Activated naive CD4-positive, alpha-beta T cell treated with anti-CD3 and anti-CD28 coated beads, Interleukin-2, amount 10 ng/mL, durations not matched to agents 7 days and 5 days (primary cell): Measurements from ENCODE around the gene PCDHB8.
"Not testable (repeated sequence)": the region's sequence is repeated elsewhere in the genome, so short reads cannot be mapped to it uniquely, and the experiment has no call there.

Source experiments
- CTCF ChIA-PET: fragments of 350-600 bp; sonication (Branson Sonifier 250); formaldehyde crosslinking; loops from one replicate; lab custom pipeline; 2021; ENCODE audit warnings: antibody characterized with exemption; lab: Charles Lee
- DNase-seq: peaks from one replicate; pipeline ENCODE4 v3.0.0-alpha.2; 2020
- H3K27ac Mint-ChIP-seq: one replicate; pipeline ENCODE4 v1.8.0; 2021; ENCODE audit warnings: mild to moderate bottlenecking, moderate library complexity, mixed read lengths
- H3K27me3 Mint-ChIP-seq: one replicate; pipeline ENCODE4 v1.8.0; 2021; ENCODE audit warnings: mild to moderate bottlenecking, mixed read lengths
- H3K36me3 Mint-ChIP-seq: one replicate; pipeline ENCODE4 v1.8.0; 2021; ENCODE audit warnings: mixed read lengths
- H3K4me1 Mint-ChIP-seq: one replicate; pipeline ENCODE4 v1.8.0; 2021; ENCODE audit warnings: mixed read lengths
- H3K4me3 Mint-ChIP-seq: one replicate; pipeline ENCODE4 v1.8.0; 2021; ENCODE audit warnings: mild to moderate bottlenecking, moderate library complexity, mixed read lengths
- H3K9me3 Mint-ChIP-seq: one replicate; pipeline ENCODE4 v1.8.0; 2021; ENCODE audit warnings: mixed read lengths

Gene PCDHB8

GRCh38 chr5:141177577-141178191 is at the start of gene PCDHB8:
Gene PCDHB8, plus strand, starts transcription at chr5:141177790. Its CDS starts 245 bp downstream, at chr5:141178035.
- not testable (repeated sequence) for H3K36me3 Mint-ChIP-seq, H3K27ac Mint-ChIP-seq, H3K4me1 Mint-ChIP-seq, DNase-seq, H3K4me3 Mint-ChIP-seq
- H3K9me3 Mint-ChIP-seq: peaks cover 23% of the 10 kb centered on the region
- H3K27me3 Mint-ChIP-seq: peaks cover 15% of the 10 kb centered on the region
- CTCF ChIA-PET: interaction anchor here (0.9 to 1.1 kb wide), 2 partner anchors 9 to 15 kb away, joined by 4 to 6 read pairs; partner anchors contain the start of genes PCDHB10 and PCDHB9

DNA sequence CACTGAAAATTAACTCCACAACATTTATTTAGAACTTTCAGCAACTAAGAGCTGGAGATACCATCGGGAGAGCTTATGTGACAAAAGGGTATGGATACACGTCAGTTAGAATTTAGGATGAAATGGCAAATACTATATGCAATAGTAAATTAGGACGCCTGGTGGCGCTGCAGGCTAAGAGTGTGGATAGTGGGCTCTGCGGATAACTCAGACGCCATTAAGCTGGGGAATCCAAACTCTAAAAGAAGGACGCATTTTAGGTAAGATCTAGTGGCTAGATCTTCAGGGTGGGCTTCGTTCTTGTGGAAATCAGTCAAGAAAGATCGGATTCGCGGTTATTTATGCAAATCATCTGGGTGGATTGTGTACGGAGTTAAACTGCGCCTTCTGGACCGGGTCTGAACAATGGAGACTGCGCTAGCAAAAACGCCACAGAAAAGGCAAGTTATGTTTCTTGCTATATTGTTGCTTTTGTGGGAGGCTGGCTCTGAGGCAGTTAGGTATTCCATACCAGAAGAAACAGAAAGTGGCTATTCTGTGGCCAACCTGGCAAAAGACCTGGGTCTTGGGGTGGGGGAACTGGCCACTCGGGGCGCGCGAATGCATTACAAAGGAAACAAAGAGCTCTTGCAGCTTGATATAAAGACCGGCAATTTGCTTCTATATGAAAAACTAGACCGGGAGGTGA is 42.4 kb upstream of the PCDHB8 start, which contains the start of gene PCDHB5:
TSS of gene PCDHB5 (plus strand) at position 177 of the 688 bp plus-strand sequence. CDS start at position 406, 229 bp downstream.
- no peak within 1 kb of the TSS for H3K27ac Mint-ChIP-seq
- no peaks in the 10 kb centered on the region for H3K36me3 Mint-ChIP-seq
- H3K4me1 Mint-ChIP-seq: no peaks in the 10 kb centered on the region
- H3K27me3 Mint-ChIP-seq: no peaks in the 10 kb centered on the region
- H3K9me3 Mint-ChIP-seq: peaks cover 23% of the 10 kb centered on the region
- peak within 1 kb of the TSS; percentile 29 for H3K4me3 Mint-ChIP-seq
- DNase-seq: no peak
- CTCF ChIA-PET: interaction anchor here (0.6 to 1.1 kb wide), 2 partner anchors 18 to 51 kb away, joined by 4 read pairs; no protein-coding TSS in a partner anchor

GRCh38 chr5:141135718-141136266 is 41.8 kb upstream of the PCDHB8 start:
- Mint-ChIP-seq H3K4me3 (no peak overlapping the region), H3K36me3 (no peaks in the 10 kb centered on the region), H3K27ac (no peak overlapping the region), H3K27me3 (no peaks in the 10 kb centered on the region), H3K9me3 (peaks cover 23% of the 10 kb centered on the region), H3K4me1 (no peaks in the 10 kb centered on the region)
- CTCF ChIA-PET: interaction anchor here (1.1 kb wide), 1 partner anchor 52 kb away, joined by 4 read pairs; no protein-coding TSS in a partner anchor
- no peak for DNase-seq

GRCh38 chr5:141137346-141137745 is 40.2 kb upstream of the PCDHB8 start:
- CTCF ChIA-PET, H3K36me3 Mint-ChIP-seq: not testable (repeated sequence)

GRCh38 chr5:141149812-141150211 is 27.8 kb upstream of the PCDHB8 start, which contains the start of gene PCDHB6:
Gene PCDHB6, plus strand, starts transcription at chr5:141150057. Its CDS starts 201 bp downstream, at chr5:141150258.
- DNase-seq: no peak
- no peak within 1 kb of the TSS for H3K4me3 Mint-ChIP-seq
- CTCF ChIA-PET: no interaction called here
- H3K27ac Mint-ChIP-seq: no peak within 1 kb of the TSS
- peaks cover 5% of the 10 kb centered on the region for H3K36me3 Mint-ChIP-seq
- peaks cover 15% of the 10 kb centered on the region for H3K9me3 Mint-ChIP-seq
- no peaks in the 10 kb centered on the region for H3K4me1 Mint-ChIP-seq
- peaks cover 24% of the 10 kb centered on the region for H3K27me3 Mint-ChIP-seq

More at GRCh38 chr5:141137346-141137745, 40.2 kb upstream of the PCDHB8 start:
- DNase-seq, H3K4me3 Mint-ChIP-seq, H3K27ac Mint-ChIP-seq, H3K27me3 Mint-ChIP-seq, H3K4me1 Mint-ChIP-seq: not testable (repeated sequence)
- H3K9me3 Mint-ChIP-seq: peaks cover 23% of the 10 kb centered on the region

GRCh38 chr5:141150224-141150992 is 27.2 kb upstream of the PCDHB8 start:
- Mint-ChIP-seq H3K4me1 (no peaks in the 10 kb centered on the region), H3K4me3 (no peak overlapping the region), H3K9me3 (peaks cover 15% of the 10 kb centered on the region), H3K27ac (no peak overlapping the region), H3K27me3 (peaks cover 24% of the 10 kb centered on the region), H3K36me3 (peaks cover 5% of the 10 kb centered on the region)
- CTCF ChIA-PET: no interaction called here
- DNase-seq: no peak

DNA sequence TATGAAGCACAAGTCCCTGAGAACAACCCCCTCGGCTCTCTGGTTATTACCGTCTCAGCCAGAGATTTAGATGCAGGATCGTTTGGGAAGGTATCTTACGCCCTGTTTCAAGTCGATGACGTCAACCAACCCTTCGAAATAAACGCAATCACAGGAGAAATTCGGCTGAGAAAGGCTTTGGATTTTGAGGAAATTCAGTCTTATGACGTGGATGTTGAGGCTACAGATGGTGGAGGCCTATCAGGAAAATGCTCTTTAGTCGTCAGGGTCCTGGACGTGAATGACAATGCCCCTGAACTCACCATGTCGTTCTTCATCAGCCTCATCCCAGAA is 26.6 kb upstream of the PCDHB8 start:
- CTCF ChIA-PET: no interaction called here
- Mint-ChIP-seq H3K4me1 (no peaks in the 10 kb centered on the region), H3K4me3 (no peak overlapping the region), H3K27me3 (peaks cover 24% of the 10 kb centered on the region), H3K27ac (no peak overlapping the region), H3K36me3 (peaks cover 5% of the 10 kb centered on the region), H3K9me3 (peaks cover 16% of the 10 kb centered on the region)
- DNase-seq: no peak

- Mint-ChIP-seq H3K9me3 (peaks cover 18% of the 10 kb centered on the region), H3K27me3 (peaks cover 24% of the 10 kb centered on the region)
- DNase-seq, H3K27ac Mint-ChIP-seq, CTCF ChIA-PET, H3K4me1 Mint-ChIP-seq, H3K4me3 Mint-ChIP-seq, H3K36me3 Mint-ChIP-seq: not testable (repeated sequence)
Measured at GRCh38 chr5:141151632-141152031, 26.0 kb upstream of the PCDHB8 start.

DNA sequence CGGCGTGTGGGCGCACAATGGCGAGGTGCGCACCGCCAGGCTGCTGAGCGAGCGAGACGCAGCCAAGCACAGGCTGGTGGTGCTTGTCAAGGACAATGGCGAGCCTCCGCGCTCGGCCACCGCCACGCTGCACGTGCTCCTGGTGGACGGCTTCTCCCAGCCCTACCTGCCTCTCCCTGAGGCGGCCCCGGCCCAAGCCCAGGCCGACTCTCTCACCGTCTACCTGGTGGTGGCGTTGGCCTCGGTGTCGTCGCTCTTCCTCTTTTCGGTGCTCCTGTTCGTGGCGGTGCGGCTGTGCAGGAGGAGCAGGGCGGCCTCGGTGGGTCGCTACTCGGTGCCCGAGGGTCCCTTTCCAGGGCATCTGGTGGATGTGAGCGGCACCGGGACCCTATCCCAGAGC is 25.5 kb upstream of the PCDHB8 start:
- Mint-ChIP-seq H3K27me3 (peaks cover 25% of the 10 kb centered on the region), H3K9me3 (peaks cover 21% of the 10 kb centered on the region)
- CTCF ChIA-PET: not testable (repeated sequence)

DNA sequence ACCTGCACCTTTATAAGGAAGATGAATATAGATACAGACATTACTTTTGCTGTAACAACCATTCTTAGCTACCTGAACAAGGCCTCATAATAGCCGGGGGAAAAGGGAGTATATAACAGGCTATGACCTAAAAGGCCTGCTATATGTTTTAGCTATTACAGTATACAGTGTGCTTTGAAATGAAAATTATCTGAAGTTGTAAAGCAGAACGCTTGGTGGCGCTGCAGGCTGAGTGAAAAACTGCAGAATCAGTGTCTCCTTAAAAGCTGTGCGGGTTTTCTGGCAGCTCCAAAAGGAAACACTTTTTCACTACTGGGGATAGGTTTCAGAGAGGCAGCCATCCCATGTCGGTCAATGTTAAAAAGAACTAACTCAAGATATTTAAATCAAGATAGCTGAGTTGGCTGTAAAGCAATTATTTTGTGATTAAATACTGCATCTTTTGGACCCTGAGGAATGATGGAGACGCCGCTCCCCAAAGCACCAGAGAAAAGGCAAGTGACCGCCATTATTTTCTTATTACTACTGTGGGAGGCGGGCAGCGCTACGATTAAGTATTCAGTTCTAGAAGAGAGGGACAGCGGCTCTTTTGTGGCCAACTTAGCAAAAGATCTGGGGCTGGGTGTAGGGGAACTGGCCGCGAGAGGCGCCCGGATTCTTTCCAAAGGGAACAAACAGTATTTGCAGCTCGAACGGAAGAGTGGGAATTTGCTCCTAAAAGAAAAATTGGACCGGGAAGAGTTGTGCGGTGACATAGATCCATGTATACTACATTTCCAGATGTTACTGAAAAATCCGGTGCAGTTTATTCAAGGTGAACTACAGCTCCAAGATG is 21.8 kb upstream of the PCDHB8 start:
- Mint-ChIP-seq H3K36me3 (peaks cover 5% of the 10 kb centered on the region), H3K4me3 (no peak overlapping the region), H3K4me1 (no peaks in the 10 kb centered on the region), H3K9me3 (peaks cover 22% of the 10 kb centered on the region), H3K27me3 (peaks cover 21% of the 10 kb centered on the region), H3K27ac (no peak overlapping the region)
- no peak for DNase-seq
- CTCF ChIA-PET: interaction anchor here (1.1 to 1.5 kb wide), 2 partner anchors 31 to 71 kb away, joined by 3 read pairs; partner anchors contain the start of gene PCDHB9

More for the DNA sequence above, 25.5 kb upstream of the PCDHB8 start:
- not testable (repeated sequence) for DNase-seq, H3K4me1 Mint-ChIP-seq, H3K4me3 Mint-ChIP-seq, H3K36me3 Mint-ChIP-seq
- H3K27ac Mint-ChIP-seq: peak overlapping the region; percentile 37

DNA sequence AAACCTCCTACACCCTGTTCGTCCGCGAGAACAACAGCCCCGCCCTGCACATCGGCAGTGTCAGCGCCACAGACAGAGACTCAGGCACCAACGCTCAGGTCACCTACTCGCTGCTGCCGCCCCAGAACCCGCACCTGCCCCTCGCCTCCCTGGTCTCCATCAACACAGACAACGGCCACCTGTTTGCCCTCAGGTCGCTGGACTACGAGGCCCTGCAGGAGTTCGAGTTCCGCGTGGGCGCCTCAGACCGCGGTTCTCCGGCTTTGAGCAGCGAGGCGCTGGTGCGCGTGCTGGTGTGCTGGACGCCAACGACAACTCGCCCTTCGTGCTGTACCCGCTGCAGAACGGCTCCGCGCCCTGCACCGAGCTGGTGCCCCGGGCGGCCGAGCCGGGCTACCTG is 20.2 kb upstream of the PCDHB8 start:
- H3K27ac Mint-ChIP-seq, H3K36me3 Mint-ChIP-seq, DNase-seq, CTCF ChIA-PET, H3K27me3 Mint-ChIP-seq, H3K4me3 Mint-ChIP-seq, H3K4me1 Mint-ChIP-seq: not testable (repeated sequence)
- peaks cover 17% of the 10 kb centered on the region for H3K9me3 Mint-ChIP-seq

DNA sequence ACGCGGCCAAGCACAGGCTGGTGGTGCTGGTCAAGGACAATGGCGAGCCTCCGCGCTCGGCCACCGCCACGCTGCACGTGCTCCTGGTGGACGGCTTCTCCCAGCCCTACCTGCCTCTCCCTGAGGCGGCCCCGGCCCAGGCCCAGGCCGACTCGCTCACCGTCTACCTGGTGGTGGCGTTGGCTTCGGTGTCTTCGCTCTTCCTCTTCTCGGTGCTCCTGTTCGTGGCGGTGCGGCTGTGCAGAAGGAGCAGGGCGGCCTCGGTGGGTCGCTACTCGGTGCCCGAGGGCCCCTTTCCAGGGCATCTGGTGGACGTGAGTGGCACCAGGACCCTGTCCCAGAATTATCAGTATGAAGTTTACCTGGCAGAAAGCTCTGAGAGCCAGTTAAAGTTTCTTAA is 19.7 kb upstream of the PCDHB8 start:
- H3K4me3 Mint-ChIP-seq, DNase-seq, H3K27me3 Mint-ChIP-seq, H3K27ac Mint-ChIP-seq, CTCF ChIA-PET, H3K4me1 Mint-ChIP-seq, H3K36me3 Mint-ChIP-seq: not testable (repeated sequence)
- H3K9me3 Mint-ChIP-seq: peaks cover 17% of the 10 kb centered on the region
